GM12801 (cell line): Measurements from ENCODE around the gene CHST15.

Experiments
- TF ChIP-seq, protein P1 (sequence below): IDR thresholded peaks from one replicate; pipeline ENCODE4 v1.5.1; 2011; ENCODE audit warnings: control low read depth; ENCODE audit not compliant: insufficient read length; ENCODE audit errors: extremely low read depth

The CHST15 gene

GRCh38 chr10:124071141-124071540 is 22.3 kb downstream of the CHST15 start:
- TF ChIP-seq, protein P1, sequence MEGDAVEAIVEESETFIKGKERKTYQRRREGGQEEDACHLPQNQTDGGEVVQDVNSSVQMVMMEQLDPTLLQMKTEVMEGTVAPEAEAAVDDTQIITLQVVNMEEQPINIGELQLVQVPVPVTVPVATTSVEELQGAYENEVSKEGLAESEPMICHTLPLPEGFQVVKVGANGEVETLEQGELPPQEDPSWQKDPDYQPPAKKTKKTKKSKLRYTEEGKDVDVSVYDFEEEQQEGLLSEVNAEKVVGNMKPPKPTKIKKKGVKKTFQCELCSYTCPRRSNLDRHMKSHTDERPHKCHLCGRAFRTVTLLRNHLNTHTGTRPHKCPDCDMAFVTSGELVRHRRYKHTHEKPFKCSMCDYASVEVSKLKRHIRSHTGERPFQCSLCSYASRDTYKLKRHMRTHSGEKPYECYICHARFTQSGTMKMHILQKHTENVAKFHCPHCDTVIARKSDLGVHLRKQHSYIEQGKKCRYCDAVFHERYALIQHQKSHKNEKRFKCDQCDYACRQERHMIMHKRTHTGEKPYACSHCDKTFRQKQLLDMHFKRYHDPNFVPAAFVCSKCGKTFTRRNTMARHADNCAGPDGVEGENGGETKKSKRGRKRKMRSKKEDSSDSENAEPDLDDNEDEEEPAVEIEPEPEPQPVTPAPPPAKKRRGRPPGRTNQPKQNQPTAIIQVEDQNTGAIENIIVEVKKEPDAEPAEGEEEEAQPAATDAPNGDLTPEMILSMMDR = no peak

DNA sequence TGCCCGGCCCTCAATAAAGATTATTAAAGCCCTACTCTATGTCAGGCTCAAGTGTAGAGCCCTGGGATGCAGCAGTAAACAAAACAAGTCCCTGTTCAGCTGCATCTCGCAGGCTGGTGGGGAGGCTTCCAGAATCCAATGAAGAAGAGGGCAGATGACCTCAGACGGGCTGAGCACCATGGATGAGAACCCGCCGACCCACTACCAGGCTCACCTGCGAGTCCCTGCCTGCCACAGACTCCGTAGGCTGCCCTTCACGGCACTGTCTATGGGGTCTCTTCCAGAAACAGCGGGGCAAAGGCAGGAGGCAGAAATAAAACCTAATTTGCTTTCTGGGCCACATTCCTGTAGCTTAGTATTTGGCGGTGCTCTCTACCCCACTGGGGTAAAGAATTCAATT is 22.7 kb downstream of the CHST15 start:
- TF ChIP-seq, protein P1 = no peak

GRCh38 chr10:124069341-124070264 is 23.8 kb downstream of the CHST15 start:
- TF ChIP-seq, protein P1 = no peak

GRCh38 chr10:124068929-124069328 is 24.5 kb downstream of the CHST15 start:
- TF ChIP-seq, protein P1 = no peak

DNA sequence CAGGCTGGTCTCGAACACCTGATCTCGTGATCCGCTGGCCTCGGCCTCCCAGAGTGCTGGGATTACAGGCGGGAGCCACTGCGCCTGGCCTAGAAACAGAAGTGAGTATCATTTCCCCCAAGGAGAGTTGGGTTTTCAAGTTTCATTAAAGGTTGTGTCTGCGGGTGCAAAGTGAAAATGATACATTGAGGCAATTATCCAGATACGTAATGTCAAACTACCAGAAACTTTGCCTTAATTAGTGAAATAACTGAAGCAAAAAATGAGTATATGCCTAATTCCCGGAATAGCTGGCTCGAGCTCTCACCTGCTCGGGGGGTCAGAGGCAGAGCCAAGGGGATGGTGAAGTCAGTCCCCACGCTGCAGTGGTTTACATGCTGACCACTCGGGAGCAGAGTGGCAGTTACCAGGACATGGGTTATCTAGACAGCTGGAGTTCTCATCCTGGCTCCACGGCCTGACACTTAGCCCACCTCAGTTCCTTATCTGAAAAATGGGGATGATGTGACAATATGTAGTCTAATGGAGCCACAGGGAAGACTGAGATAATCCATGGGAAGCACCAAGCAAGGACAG is 25.5 kb downstream of the CHST15 start:
- TF ChIP-seq, protein P1 = no peak

GRCh38 chr10:124066781-124067714 is 26.4 kb downstream of the CHST15 start:
- TF ChIP-seq, protein P1 = no peak
